ENCODE results near the gene HAUS5. TPM values are rescaled to one million over a fixed set of nuclear protein-coding genes. Genes with fewer than 3 reads are reported as not detected.

Gene HAUS5
- total RNA-seq, 1 experiment from 2014 or later = 31.7 TPM

DNA sequence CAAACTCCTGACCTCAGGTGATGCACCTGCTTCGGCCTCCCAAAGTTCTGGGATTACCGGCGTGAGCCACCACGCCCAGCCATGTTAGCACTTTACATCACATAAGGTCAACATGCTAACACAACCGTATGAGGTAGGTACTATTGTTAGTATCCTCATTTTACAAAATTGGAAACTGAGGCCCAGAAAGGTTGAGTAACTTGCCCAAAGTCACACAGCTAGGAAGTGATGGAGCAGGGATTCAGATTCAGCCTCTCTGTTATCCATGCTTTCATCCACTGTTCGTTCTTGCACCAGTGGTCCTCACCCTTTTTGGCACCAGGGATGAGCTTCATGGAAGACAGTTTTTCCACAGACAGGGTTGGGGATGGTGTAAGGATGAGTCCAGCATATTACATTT lies 44.2 kb downstream of the HAUS5 start:
- no peaks in the 10 kb centered on the region for H3K9me3 ChIP-seq (ENCODE audit: control insufficient read depth in 1 of 2, insufficient read depth in 1 of 2, low read depth in 1 of 2, low read length in 2 of 2)
- POLR2A ChIA-PET = interaction anchor here (2.5 kb wide), 1 partner anchor 9 kb away, joined by 8 read pairs; the partner anchor contains the start of gene COX6B1
- intact Hi-C loops (cut with micrococcal nuclease) = no loop called here

More for the DNA sequence above, 44.2 kb downstream of the HAUS5 start:
- peaks cover 20 to 22% of the 10 kb centered on the region in 2 experiments for H3K36me3 ChIP-seq (ENCODE audit: control insufficient read depth in 1 of 2, insufficient read depth in 2 of 2, low read length in 2 of 2)
- H3K4me3 ChIP-seq (replicated peaks in 1 of 2; ENCODE audit: low read depth in 1 of 2, low read length in 2 of 2) = no peak overlapping the region
- no peak overlapping the region for H3K4me2 ChIP-seq (ENCODE audit: low read length)
- no peak overlapping the region for H2AFZ ChIP-seq (ENCODE audit: low read depth, low read length, poor library complexity, severe bottlenecking)
- no peak for TF ChIP-seq CBX3 (IDR thresholded peaks at IDR 0.05; ENCODE audit: low read depth)
- no peak for TF ChIP-seq SIN3A (IDR thresholded peaks at IDR 0.05; ENCODE audit: low read depth)
- TF ChIP-seq YY1 (IDR thresholded peaks at IDR 0.05; ENCODE audit: extremely low read depth, insufficient replicate concordance, low read depth, low read length) = no peak
- no peak for TF ChIP-seq ZNF274 (IDR thresholded peaks at IDR 0.05; ENCODE audit: low read depth, low read length)
- TF ChIP-seq, protein P1, sequence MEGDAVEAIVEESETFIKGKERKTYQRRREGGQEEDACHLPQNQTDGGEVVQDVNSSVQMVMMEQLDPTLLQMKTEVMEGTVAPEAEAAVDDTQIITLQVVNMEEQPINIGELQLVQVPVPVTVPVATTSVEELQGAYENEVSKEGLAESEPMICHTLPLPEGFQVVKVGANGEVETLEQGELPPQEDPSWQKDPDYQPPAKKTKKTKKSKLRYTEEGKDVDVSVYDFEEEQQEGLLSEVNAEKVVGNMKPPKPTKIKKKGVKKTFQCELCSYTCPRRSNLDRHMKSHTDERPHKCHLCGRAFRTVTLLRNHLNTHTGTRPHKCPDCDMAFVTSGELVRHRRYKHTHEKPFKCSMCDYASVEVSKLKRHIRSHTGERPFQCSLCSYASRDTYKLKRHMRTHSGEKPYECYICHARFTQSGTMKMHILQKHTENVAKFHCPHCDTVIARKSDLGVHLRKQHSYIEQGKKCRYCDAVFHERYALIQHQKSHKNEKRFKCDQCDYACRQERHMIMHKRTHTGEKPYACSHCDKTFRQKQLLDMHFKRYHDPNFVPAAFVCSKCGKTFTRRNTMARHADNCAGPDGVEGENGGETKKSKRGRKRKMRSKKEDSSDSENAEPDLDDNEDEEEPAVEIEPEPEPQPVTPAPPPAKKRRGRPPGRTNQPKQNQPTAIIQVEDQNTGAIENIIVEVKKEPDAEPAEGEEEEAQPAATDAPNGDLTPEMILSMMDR (IDR thresholded peaks at IDR 0.05 in 2 of 3, conservative IDR thresholded peaks at IDR 0.05 in 1 of 3; ENCODE audit: borderline replicate concordance in 1 of 3, insufficient read depth in 1 of 3, low read depth in 2 of 3, low read length in 2 of 3) = no peak
- no peak for TF ChIP-seq POLR2A (IDR thresholded peaks at IDR 0.05; ENCODE audit: borderline replicate concordance, extremely low read depth, insufficient read depth, insufficient read length)
- TF ChIP-seq, protein P2, sequence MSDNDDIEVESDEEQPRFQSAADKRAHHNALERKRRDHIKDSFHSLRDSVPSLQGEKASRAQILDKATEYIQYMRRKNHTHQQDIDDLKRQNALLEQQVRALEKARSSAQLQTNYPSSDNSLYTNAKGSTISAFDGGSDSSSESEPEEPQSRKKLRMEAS (IDR thresholded peaks at IDR 0.05) = no peak
- TF ChIP-seq ELF1 (IDR thresholded peaks at IDR 0.05; ENCODE audit: borderline replicate concordance, low read depth) = no peak
- no peak for TF ChIP-seq EGR1 (IDR thresholded peaks at IDR 0.05; ENCODE audit: low read depth)
- no peak for TF ChIP-seq SP1 (IDR thresholded peaks at IDR 0.05; ENCODE audit: low read depth)
- no peak for TF ChIP-seq RAD21 (IDR thresholded peaks at IDR 0.05; ENCODE audit: low read depth)
- no peak for TF ChIP-seq EZH2 (IDR thresholded peaks at IDR 0.05)
- TF ChIP-seq FOSL1 (IDR thresholded peaks at IDR 0.05; ENCODE audit: low read depth) = no peak
- no peak for ATAC-seq
- no peaks in the 10 kb centered on the region for H3K4me1 ChIP-seq (ENCODE audit: control insufficient read depth in 1 of 2, insufficient read depth in 2 of 2, low read length in 2 of 2)
- no peaks in the 10 kb centered on the region for H3K9me2 ChIP-seq (ENCODE audit: insufficient read depth)
- no peaks in the 10 kb centered on the region for H4K20me1 ChIP-seq (ENCODE audit: insufficient read depth)
- no peak overlapping the region for H3K27ac ChIP-seq (ENCODE audit: low read depth, low read length)
- ChIA-PET RAD21 (ENCODE audit: low non-redundant PET in 1 of 2, low total read pairs in 2 of 2, uncharacterized antibody in 2 of 2, unreplicated experiment in 2 of 2) (no interaction called here), CTCF (no interaction called here)
- DNase-seq (ENCODE audit: low read depth, low spot score) = no peak
- H3K9ac ChIP-seq (ENCODE audit: low read length) = no peak overlapping the region
- no TSS peak for BruUV-seq (replicated peaks)
- no peaks in the 10 kb centered on the region for H3K27me3 ChIP-seq (ENCODE audit: insufficient read depth, low read length)
- peaks cover 19% of the 10 kb centered on the region; the same call in 1 of the 2 replicates for H3K79me2 ChIP-seq (ENCODE audit: insufficient read depth, low read length)
